ENCODE results near the gene OR2W3.

The OR2W3 gene

GRCh38 chr1:247895163-247895637 lies at the start of gene OR2W3:
Gene OR2W3, plus strand, starts transcription at chr1:247895587. Its CDS starts 0 bp downstream, at chr1:247895587.
- no peak for DNase-seq

GRCh38 chr1:247845693-247846017 lies 49.7 kb upstream of the OR2W3 start:
- DNase-seq: no peak

DNA sequence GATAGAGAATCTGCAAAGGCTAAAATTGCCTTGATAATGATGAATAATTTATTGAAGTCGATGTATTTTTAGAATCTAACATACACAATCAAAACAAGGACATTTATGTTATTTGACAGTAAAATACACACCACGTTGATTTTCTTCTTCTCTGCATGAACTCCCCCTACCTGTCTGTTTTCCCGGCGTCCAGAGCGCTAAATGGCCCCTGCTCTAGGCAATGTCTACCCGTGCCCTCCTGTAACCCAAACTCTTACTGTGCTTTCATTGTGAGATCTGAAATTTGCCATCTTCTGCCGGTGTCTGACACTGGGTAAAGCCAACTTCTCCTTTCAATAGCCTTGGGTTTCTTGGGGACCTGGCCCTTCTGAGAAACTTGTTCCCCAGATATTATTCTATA lies 47.0 kb upstream of the OR2W3 start:
- DNase-seq: no peak

GRCh38 chr1:247849616-247850015 lies 45.8 kb upstream of the OR2W3 start:
- no peak for DNase-seq

- no peak for DNase-seq
These were observed 40.4 kb upstream of the OR2W3 start for GRCh38 chr1:247854899-247855545.

DNA sequence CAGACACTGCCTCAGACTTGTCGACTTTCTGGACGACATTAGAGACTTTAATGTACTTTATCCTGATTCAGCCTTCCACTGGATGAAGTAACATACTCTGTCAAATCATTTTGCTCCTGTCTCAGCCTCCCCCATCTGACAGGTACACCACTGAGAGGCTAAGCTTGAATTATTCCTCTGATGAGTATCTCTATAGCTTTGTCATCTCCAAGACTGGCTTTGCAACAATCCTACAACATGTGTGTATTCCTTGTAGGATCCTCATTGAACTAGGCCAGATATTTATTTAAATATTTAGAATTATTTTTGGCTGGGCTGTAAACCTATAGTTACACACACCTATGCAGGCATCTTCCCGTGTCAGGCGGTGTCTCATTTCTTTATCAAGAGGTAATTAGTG lies 39.5 kb upstream of the OR2W3 start:
- no peak for DNase-seq

GRCh38 chr1:247857069-247857984 lies 38.1 kb upstream of the OR2W3 start, which contains the start of gene TRIM58:
Gene TRIM58, plus strand, starts transcription at chr1:247857187. Its CDS starts 60 bp downstream, at chr1:247857247.
- no peak for DNase-seq

DNA sequence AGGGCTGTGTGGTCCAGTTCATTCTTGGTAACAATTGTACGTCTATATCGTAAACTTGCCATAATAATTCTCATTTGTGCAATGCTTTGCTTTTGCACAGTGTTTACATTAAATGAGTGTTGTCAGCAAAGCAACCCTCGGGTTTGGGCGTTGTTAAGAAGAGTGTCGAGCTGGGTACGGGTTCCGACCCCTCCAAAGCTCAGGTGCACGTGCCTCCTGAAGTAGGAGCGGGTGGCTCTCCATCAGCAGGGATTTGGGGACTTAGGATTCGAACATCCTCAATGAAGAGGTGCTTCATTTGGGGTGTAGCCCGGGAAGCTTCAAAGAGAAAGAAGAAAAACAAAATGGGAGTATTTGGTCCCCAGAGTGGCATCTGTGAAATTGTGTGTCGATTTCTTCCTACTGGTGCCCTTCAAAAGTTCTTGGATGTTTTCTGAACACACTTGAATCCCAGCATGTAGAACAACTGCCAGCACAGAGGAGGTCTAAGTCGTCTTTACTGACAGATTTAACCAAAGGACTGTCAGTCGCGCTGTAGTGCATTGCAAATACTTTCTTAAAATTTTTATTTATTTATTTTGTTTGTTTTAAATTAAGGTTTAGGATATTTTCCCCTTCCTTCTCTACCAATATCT lies 37.3 kb upstream of the OR2W3 start:
- no peak for DNase-seq

- DNase-seq: no peak
These were observed 32.6 kb upstream of the OR2W3 start for GRCh38 chr1:247862756-247863155.

DNA sequence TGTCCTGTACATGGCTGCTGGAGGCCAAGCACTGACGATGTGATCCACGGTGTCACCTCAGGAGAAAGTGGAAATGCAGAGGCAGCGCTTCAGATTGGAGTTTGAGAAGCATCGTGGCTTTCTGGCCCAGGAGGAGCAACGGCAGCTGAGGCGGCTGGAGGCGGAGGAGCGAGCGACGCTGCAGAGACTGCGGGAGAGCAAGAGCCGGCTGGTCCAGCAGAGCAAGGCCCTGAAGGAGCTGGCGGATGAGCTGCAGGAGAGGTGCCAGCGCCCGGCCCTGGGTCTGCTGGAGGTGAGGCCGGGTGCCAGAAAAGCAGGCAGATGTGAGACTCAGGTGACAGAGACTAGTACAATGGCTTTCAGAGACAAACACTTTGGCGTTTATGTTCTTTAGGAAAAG lies 30.7 kb upstream of the OR2W3 start:
- no peak for DNase-seq

GRCh38 chr1:247865416-247865815 lies 30.0 kb upstream of the OR2W3 start:
- no peak for DNase-seq

- no peak for DNase-seq
These were observed 12.0 kb upstream of the OR2W3 start for GRCh38 chr1:247883346-247883745.

GRCh38 chr1:247884797-247885413 lies 10.5 kb upstream of the OR2W3 start:
- no peak for DNase-seq

DNA sequence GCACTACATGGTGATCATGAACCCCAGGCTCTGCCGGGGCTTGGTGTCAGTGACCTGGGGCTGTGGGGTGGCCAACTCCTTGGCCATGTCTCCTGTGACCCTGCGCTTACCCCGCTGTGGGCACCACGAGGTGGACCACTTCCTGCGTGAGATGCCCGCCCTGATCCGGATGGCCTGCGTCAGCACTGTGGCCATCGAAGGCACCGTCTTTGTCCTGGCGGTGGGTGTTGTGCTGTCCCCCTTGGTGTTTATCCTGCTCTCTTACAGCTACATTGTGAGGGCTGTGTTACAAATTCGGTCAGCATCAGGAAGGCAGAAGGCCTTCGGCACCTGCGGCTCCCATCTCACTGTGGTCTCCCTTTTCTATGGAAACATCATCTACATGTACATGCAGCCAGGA lies 589 bp downstream of the OR2W3 start:
- DNase-seq: no peak

DNA sequence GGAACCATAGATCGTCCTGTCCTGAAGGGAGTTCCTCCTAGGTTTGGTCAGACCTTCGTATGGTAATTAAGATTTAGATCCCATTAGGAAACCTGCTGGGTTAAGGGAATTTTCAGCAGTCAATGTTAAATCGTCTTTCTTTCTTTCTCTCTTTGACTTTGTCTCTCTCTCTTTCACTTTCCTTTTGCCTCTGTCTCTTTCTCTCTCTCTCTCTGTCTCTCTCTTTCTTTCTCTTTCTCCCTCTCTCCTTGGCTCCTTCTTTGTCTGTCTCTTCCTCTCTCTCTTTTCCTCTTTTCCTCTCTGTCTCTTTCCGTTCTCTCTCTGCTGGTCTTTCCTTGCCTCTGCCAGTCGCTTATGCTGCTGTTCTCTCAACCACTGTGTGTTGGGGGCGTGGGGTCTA lies 8.7 kb downstream of the OR2W3 start:
- DNase-seq: no peak

DNA sequence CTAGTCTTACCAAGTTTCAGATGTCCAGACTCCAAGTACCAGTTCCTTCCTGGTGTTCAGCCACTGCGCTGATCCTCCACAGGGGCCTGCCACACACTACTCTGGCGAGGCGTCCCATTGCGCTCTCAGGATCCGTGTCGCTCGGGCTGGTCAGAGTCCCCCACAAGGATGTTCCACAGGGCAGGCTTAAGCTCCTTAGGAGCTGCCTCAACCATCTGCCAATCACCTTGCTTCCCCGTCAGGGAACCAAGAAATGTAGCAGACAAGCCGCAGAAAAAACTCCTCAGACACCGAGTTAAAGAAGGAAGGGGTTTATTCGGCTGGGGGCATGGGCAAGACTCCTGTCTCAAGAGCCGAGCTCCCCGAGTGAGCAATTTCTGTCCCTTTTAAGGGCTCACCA lies 9.8 kb downstream of the OR2W3 start:
- no peak for DNase-seq

DNA sequence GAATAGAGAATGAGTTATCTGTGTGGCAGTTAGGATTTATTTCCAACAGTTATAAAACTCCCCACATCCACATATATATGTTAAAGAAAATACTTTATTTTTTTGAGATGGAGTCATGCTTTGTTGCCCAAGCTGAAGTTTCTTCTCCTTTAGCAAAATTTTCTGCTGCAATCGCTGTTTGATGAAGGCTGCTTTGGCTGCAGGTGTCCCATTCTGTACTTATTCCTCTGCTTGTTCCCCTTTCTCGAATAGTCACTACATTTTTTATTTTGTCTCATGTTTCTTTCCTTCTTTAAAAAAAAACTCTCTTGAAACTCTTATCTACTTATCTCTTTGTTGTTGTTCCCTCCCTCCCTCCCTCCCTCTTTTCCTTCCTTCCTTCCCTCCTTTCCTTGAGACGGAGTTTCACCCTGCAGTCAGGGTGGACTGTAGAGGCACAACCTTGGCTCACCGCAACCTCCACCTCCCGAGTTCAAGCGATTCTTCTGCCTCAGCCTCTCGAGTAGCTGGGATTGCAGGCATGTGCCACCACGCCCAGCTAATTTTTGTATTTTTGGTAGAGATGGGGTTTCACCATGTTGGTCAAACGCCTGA lies 10.6 kb downstream of the OR2W3 start:
- no peak for DNase-seq

GRCh38 chr1:247906504-247907047 lies 11.2 kb downstream of the OR2W3 start:
- DNase-seq: no peak

DNA sequence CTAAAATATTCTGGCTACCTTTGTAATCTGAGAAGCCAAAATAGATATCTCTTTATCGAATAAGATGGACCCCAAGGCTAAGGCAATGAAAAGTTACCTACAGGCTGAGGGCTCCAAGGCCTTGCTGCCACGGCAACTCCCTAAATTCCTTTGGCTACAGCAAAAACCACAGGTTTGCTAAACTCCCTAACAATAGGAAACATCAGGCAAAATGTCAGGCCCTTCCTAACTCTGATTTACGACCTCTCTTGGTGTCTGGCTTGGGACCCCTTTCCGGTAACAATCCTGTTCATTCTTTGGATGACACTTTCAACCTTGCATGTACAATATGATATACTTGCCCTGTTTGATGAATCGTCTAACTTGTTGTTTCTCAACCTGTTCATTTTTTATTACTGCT lies 13.4 kb downstream of the OR2W3 start:
- no peak for DNase-seq

DNA sequence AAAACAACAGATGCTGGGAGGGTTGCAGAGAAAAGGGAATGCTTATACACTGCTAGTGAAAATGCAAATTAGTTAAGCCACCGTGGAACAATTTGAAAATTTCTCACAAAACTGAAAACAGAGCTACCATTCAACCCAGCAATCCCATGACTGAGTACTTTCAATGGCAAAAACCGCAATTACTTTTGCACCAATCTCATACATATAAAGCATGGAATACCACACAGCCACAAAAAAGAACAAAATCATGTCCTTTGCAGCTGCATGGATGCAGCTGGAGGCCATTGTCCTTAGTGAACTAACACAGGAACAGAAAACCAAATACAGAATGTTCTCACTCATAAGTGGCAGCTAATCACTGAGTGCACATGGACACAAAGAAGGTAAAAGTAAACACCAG lies 18.4 kb downstream of the OR2W3 start:
- DNase-seq: no peak

GRCh38 chr1:247914941-247915662 lies 19.7 kb downstream of the OR2W3 start:
- no peak for DNase-seq

- no peak for DNase-seq
These were observed 24.6 kb downstream of the OR2W3 start, which contains the start of gene OR2T8 for GRCh38 chr1:247919952-247920351. Gene OR2T8, plus strand, starts transcription at chr1:247920252. Its CDS starts 766 bp downstream, at chr1:247921018.

Measured in NCI-H1417 treated with DMSO at 0.1 percent for 48 hours (cell line).